ENCODE results near the gene CXCL8. TPM values are rescaled to one million over a fixed set of nuclear protein-coding genes. Genes with fewer than 3 reads are reported as not detected.

CXCL8 gene
- total and polyA plus RNA-seq, 2 donors (not counting 3 experiments of a cell fraction or from before 2014, with no cell fraction given) = 6.4 to 12.6 TPM

GRCh38 chr4:73725985-73726384 lies 14.4 kb upstream of the CXCL8 start:
- FAIRE-seq (peak; percentile 66), DNase-seq (ENCODE audit: low read depth, low spot score) (peak; percentile 88)
- Histone ChIP-seq H3K27me3 (ENCODE audit: control insufficient read depth in 2 of 2, insufficient read depth in 2 of 2, low read length in 2 of 2) (no peaks in the 10 kb centered on the region), H2AFZ (ENCODE audit: low read depth, low read length) (no peak overlapping the region), H3K9me1 (replicated peaks; ENCODE audit: control insufficient read depth, extremely low read depth, insufficient read depth, low read length) (no peaks in the 10 kb centered on the region), H3K9me3 (replicated peaks; ENCODE audit: control insufficient read depth, insufficient read depth, low read length) (no peaks in the 10 kb centered on the region), H3K9ac (replicated peaks; ENCODE audit: extremely low read depth, insufficient read depth, low read length) (no peak overlapping the region), H3K4me1 (ENCODE audit: control insufficient read depth, extremely low read depth, insufficient read depth, low read length) (peaks cover 56% of the 10 kb centered on the region), H3K27ac (ENCODE audit: insufficient read depth, low read depth, low read length) (peak overlapping the region; percentile 66), H4K20me1 (replicated peaks; ENCODE audit: control insufficient read depth, extremely low read depth, insufficient read depth, low read length) (no peaks in the 10 kb centered on the region), H3K4me3 (replicated peaks in 1 of 3; ENCODE audit: insufficient read depth in 1 of 3, low read depth in 1 of 3, low read length in 3 of 3) (no peak overlapping the region), H3K36me3 (ENCODE audit: control insufficient read depth in 2 of 2, extremely low read depth in 1 of 2, insufficient read depth in 2 of 2, low read length in 2 of 2) (no peaks in the 10 kb centered on the region), H3K4me2 (ENCODE audit: insufficient read depth, low read length) (peak overlapping the region; percentile 27), H3K79me2 (ENCODE audit: control insufficient read depth, insufficient read depth, low read length) (no peaks in the 10 kb centered on the region)
- dilution Hi-C loops (cut with MboI; ENCODE audit: extremely low pct_ligation_motif_present, low sequenced_read_pairs) = no loop called here
- ChIA-PET CTCF (interaction anchor here (1.0 to 3.8 kb wide), 5 partner anchors 18 to 313 kb away, joined by 3 to 19 read pairs (median 5); partner anchors contain the start of gene CXCL3), POLR2A (no interaction called here)
- intact Hi-C loops (cut with micrococcal nuclease) = loop anchor here (1.0 to 5.0 kb wide), 5 partner anchors 14 to 391 kb away; partner anchors contain the start of gene CXCL8
- BruUV-seq (replicated peaks) = no TSS peak
- TF ChIP-seq POLR2AphosphoS5 (IDR thresholded peaks at IDR 0.05; ENCODE audit: insufficient read depth, low read depth, low read length) (peak; percentile 69), MAX (IDR thresholded peaks at IDR 0.05; ENCODE audit: insufficient read depth, insufficient read length) (no peak), FOS (IDR thresholded peaks at IDR 0.05; ENCODE audit: borderline replicate concordance, insufficient read depth, low read length) (peak; percentile 82), EZH2 (IDR thresholded peaks at IDR 0.05; ENCODE audit: borderline replicate concordance, low read depth, low read length, severe bottlenecking) (no peak), CTCF (IDR thresholded peaks at IDR 0.05; ENCODE audit: extremely low read depth in 1 of 2, insufficient read depth in 1 of 2, low read depth in 1 of 2, low read length in 2 of 2) (no peak), JUN (IDR thresholded peaks at IDR 0.05; ENCODE audit: borderline replicate concordance, insufficient read depth, insufficient read length, low read depth) (peak; percentile 80), POLR2A (IDR thresholded peaks at IDR 0.05; ENCODE audit: low read depth, low read length) (peak; percentile 36), MYC (IDR thresholded peaks at IDR 0.05; ENCODE audit: low read depth, low read length) (no peak), GATA2 (IDR thresholded peaks at IDR 0.05; ENCODE audit: insufficient read depth, insufficient read length, low read depth, low read length) (peak; percentile 37)
